GM19193 (cell line): Measurements from ENCODE around the gene DISP3.

Source experiments
- POLR2A ChIP-seq: IDR thresholded peaks from 4 replicates; pipeline ENCODE4 v1.6.1; 2011; ENCODE audit not compliant: insufficient read depth, insufficient read length; ENCODE audit errors: extremely low read depth

The DISP3 gene

DNA sequence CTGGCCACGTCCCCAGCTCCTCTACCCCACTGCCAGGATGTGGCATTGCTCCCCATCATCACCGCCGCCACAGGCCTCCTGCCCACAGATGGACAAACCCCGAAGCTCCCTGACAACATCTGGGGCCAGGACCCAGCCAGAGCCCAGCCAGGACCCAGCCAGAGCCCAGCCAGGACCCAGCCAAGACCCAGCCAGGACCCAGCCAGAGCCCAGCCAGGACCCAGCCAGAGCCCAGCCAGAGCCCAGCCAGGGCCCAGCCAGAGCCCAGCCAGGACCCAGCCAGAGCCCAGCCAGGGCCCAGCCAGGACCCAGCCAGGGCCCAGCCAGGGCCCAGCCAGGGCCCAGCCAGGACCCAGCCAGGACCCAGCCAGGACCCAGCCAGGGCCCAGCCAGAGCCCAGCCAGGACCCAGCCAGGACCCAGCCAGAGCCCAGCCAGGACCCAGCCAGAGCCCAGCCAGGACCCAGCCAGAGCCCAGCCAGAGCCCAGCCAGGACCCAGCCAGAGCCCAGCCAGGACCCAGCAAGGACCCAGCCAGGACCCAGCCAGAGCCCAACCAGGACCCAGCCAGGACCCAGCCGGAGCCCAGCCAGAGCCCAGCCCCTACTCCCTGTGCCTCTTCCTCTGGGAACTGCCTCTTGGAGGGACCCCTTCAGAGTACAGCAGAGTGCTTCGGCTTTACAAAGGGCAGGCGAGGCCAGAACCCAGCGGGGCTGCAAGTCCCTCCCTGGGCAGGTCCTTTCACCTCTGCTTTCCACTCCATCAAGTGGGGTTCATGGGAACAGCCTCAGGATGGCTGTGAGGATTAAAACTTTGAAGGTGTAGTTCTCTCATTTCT lies 43.7 kb downstream of the DISP3 start:
- TF ChIP-seq POLR2A, result no peak

DNA sequence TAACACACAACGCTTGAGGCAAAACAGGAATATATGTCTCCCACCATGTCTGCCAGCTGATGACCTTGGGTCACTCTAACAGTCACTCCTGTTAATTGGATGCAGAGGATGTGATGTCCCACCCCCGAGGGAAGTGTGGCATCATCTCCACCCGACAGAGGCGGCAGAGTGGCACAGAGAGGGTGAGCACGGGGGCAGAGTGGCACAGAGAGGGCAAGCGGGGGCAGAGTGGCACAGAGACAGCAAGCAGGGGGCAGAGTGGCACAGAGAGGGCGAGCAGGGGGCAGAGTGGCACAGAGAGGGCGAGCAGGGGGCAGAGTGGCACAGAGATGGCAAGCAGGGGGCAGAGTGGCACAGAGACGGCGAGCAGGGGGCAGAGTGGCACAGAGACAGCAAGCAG lies 44.3 kb downstream of the DISP3 start:
- no peak for TF ChIP-seq POLR2A

DNA sequence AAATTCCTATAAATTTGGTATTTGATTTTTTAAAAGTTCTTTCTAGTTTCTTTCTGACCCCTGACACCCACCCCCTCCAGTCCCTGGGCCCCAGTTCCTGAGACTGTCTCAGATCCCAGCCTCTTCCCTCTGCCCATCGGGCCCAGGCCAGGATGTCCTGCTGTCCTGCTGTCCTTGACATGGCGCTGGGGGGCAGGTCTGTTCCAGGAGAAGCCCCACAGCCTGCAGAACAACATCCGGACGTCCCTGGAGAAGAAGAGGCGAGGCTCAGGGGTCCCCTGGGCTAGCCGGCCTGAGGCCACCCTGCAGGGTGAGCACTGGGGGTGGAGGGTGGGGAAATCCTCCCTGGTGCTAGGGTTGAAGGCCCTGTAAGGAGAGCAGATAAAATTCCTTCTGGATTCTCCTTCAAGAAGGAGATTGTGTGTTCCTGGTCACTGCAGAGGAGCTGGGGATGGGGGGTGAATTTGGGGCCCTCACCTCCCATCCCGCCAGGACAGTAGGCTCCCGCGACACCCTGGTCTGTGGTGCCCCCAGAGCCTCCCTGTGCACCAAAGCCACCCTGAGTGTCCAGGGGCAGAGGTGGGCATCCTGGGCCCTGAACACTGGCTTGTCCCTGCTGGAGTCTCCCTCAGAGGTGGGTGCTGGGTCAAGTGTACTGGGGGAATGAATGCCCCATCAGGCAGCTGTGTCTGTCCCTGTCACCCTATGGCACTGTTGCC lies 45.0 kb downstream of the DISP3 start:
- no peak for TF ChIP-seq POLR2A

DNA sequence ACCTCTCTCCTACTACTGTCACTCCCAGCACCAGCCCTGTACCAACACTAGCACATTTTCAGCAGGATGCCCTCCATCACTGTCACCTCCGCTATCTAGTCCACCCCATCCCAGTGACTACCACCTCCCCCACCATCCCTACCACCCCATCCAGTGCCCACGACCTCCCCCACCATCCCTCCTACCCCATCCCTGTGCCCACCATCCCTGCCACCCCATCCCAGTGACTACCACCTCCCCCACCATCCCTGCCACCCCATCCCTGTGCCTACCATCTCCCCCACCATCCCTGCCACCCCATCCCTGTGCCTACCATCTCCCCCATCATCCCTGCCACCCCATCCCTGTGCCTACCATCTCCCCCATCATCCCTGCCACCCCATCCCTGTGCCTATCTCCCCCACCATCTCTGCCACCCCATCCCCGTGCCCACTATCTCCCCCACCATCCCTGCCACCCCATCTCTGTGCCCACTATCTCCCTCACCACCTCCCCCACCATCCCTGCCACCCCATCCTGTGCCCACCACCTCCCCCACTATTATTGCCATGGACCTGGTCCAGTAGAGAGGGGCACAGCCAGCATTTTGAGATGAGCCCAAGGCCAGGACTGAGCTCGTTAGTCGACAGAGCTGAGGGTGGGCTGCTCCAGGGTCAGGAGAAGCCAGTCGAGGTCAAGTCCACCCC lies 45.7 kb downstream of the DISP3 start:
- no peak for TF ChIP-seq POLR2A

DNA sequence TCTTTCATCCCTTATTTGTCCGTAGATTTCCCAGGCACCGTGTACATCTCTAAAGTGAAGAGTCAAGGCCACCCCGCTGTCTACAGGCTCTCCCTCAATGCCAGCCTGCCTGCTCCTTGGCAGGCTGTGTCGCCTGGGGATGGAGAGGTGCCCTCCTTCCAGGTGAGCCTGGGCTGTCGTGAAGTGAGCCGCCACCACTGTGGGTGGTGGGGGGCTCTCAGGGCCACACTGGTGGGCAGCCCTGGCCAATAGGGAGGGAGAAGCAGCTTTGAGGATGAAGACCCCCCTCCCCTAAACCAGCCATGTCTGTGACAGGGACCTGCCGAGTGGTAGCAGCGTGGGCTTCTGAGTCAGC lies 46.2 kb downstream of the DISP3 start:
- TF ChIP-seq POLR2A, result no peak

DNA sequence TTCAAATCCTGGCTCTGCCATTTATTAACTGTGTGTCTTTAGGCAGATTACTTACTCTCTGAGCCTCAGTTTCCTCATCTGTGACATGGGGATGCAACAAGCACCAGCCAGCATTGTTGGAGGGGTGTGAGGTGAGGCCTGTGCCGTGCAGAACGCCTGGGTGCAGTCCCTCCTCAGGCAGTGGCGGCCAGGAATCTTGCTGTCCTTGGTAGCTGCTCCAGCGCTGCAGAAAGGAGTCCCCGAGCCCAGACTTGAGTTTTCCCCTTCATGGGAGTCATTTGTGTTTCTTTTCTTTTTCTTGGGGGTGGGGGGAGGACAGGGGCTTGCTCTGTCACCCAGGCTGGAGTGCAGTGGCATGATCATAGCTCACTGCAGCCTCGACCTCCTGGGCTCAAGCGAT lies 46.6 kb downstream of the DISP3 start:
- TF ChIP-seq POLR2A, result no peak

DNA sequence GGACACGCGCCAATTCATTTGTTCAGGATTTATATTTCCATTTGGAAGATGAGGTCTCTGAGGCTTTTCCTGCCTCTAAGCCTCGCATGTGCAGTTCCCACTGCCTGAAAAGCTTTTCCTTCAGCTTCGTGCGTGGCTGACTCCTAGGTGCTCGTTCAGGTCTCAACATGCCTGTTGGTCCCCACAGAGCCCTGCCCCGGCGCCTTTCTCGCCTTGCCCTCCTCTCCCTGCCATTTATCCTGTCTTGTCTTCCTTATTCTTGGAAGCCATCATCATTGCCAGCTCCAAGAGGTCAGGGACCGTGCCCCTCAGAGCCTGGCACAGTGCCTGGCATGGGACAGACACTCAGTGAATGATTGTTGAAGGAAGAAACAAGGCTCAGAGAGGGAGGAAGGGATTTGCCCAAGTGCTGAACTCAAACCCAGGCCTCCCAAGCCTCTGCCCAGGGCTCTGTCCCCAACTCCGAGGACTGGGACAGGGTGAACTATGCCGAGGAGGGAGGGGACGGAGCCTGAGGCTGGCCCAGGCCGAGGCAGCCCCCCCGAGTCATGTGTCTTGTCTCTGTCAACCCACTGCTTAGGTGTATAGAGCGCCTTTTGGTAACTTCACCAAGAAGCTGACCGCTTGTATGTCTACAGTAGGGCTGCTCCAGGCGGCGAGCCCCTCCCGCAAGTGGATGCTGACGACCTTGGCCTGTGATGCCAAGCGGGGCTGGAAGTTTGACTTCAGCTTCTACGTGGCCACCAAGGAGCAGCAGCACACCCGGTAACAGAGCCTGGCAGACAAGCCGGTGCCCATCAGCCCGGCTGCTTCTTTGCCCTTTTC lies 47.3 kb downstream of the DISP3 start:
- no peak for TF ChIP-seq POLR2A

DNA sequence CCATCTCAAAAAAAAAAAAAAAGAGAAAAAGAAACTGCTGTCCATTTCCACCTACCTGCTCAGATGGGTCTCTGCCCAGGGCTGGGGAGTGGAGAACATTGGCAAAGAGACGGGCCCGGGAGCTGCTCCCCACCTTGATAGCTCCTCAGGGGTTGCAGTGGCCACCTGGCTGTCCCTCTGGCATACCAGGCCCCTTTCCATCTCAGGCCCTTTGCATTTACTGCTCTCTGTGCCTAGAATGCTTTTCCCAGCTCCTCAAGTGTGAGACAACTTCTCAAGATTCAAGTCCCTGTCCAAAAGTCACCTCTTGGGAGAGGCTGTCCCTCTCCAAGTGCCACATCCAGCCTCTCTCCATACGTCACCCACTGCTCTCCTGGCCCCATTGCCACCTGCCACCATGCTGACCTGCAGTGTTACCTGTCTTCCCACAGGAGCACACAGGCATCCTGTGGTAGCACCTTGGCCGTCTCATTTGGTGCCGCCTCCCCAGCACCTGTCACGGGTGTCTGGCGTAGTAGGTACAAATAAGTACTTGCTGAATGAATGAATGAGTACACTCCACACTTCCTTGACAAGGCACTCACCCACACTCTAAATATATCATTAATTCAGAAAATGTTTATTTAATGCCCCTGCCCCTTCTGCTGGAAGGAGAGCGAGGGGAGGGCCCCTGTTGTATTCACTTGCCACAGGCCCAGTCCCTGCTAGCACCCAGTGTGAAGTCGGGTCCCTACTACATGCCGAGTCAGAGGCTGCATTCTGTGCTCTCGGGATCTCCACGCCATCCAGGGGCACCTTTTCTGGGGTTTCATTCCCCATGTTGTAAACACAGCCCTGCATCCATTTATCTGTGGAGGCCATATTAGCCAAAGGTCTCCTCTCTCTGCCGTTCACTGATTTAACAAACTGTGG lies 48.8 kb downstream of the DISP3 start:
- no peak for TF ChIP-seq POLR2A

DNA sequence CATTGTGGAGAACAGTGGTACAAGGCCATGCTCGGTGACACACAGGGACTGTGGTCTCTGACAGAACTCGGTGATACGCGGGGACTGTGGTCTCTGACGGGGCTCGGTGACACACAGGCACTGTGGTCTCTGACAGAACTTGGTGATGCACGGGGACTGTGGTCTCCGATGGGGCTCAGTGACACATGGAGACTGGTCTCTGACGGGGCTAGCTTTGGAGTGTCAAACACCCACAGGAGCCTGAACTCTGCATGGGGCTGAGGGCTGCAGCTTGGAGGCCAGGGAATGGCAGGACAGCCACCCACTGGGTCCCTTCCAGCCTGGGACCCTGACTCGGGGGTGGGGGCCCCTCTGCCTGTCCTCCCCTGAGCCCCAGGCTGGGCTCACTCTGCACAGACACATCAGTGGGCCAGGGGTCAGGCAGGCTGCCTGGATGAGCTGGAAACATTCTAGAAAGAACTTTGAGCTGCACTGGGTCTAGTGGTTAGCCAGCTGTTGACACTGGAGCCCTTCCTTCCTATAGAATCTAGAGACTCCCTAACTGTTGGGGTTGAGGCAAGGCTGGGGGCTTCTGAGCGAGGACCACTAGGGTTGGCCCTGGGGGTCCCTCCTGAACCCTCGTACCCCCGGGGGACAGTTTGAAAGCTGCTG lies 49.8 kb downstream of the DISP3 start:
- TF ChIP-seq POLR2A, result no peak

DNA sequence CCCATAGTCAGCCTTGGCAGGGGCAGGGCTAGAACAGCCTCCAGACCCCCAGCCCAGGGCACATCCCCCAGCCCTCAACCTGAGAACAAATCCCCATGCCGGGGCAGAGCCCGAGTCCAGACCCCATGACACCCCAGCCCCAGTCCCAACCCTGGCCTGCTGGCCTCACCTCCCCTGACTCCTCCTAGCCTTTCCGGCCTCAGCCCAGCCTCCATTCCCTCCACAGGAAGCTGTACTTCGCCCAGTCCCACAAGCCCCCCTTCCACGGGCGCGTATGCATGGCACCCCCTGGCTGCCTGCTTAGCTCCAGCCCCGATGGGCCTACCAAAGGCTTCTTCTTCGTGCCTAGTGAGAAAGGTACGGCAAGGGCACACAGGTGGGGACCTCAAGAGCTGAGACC lies 50.4 kb downstream of the DISP3 start:
- TF ChIP-seq POLR2A, result no peak

DNA sequence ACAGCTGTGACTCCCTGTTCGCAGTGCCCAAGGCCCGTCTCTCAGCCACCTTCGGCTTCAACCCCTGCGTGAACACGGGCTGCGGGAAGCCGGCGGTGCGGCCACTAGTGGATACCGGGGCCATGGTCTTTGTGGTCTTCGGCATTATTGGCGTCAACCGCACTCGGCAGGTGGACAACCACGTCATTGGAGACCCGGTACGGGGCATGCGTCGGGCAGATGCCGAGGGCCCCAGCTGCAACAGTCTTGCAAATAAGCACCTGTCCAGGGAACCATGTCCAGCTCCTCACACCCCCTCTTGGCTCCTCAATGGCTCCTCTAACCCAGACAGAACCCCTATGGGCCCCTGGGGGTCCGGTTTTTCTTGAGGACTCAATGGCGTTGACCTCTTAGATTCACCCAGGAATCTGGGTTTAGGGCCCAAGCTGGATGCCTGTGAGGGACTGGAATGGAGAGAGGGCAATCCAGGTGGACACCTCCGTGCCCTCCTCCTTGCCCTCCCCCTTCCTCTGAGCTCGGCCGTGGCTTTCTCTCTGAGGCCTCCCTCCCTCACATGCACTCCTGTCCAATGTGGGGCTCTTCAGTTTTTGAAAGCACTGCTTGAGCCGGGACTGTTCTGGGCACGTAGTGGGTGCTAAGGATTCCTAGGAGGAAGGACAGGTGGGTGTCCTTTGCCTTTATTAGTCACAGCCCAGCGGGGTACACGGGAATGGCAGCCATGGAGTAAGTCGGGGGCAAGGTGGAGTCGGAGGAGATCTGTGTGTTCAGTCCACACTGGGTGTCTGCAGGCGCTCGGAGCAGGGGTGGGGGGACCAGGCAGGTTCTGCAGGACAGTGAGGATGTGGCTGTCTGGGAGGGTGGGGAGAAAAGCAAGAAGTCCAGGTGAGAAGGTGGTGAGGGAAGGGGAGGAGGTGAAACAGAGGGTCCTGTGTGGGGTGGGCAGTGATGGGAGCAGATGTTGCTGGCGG lies 51.1 kb downstream of the DISP3 start:
- no peak for TF ChIP-seq POLR2A

DNA sequence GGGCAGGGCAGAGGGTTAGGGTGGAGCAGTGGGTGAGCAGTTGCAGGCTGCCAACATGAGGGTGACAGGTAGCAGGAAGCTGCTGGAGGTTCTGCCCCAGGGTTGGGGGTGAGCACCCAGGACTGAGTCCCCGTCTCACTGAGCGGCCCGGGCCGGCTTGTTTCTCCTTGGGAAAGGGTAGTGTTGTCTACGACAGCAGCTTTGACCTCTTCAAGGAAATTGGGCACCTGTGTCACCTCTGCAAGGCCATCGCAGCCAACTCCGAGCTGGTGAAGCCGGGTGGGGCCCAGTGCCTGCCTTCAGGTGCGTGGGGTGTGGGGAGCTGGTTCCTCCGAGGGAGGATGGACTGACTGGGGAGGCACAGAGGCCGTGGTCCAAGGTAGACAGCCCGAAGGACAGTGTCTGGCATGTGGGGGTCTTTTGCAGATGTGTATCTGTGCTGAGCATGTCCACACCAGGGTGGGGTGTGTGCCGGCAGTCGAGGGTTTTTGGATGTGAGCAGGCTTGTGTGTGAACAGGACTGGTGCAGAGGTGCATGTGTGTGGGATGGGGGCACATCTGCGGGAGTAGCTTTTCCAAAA lies 51.9 kb downstream of the DISP3 start:
- TF ChIP-seq POLR2A, result no peak
